Nasal cavity respiratory epithelium epithelial cell of viscerocranial mucosa (primary cell): ENCODE measurements around the gene BRD9. TPM values are rescaled to one million over a fixed set of nuclear protein-coding genes. Genes with fewer than 3 reads are reported as not detected.

Experiments
- total RNA-seq: library from RNA; depleted of rRNA; stranded (reverse); fragments of >200 nt; gene quantifications from 2 replicates; pipeline ENCODE4 v1.2.3, GENCODE V29; 2014

Gene BRD9
- 25.6 and 41.8 TPM in 2 replicates for total RNA-seq

DNA sequence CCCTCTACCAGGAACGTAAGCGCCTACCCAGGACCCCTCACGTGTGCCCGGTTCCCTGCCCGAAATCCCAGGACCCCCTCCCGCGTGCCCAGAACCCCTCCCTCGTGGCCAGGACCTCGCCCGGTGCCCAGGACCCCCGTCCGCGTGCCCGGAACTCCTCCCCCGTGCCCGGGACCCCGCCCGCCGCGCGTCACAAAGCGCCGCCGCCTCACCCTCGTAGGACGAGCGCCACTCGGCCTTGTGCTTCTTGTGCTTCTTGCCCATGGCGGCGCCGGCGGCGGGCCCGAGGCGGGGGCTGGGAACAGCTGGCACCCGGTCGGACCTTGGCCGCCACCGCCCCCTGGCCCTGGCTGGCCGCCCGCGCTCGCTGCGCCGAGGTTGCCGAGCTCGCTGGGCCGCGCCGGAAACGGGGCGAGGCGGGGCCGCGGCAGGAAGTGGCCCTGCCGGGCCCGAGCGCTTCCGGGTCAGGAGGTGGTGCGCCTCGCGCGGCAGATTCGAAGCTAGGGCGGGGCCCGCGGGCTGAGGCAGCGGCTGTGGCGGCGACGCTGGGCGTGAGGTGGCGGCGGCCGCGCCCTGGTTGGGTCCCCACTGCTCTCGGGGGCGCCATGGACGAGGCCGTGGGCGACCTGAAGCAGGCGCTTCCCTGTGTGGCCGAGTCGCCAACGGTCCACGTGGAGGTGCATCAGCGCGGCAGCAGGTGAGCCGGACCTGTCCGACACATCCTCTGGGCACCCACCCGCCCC lies at the start of gene BRD9, which contains the start of gene TRIP13:
Gene BRD9 (minus strand): TSS at position 408 of the 743 bp plus-strand sequence. CDS start 144 bp downstream, at position 264.
Gene TRIP13 (plus strand): TSS at position 491 of the 743 bp plus-strand sequence. CDS start 115 bp downstream, at position 606.

DNA sequence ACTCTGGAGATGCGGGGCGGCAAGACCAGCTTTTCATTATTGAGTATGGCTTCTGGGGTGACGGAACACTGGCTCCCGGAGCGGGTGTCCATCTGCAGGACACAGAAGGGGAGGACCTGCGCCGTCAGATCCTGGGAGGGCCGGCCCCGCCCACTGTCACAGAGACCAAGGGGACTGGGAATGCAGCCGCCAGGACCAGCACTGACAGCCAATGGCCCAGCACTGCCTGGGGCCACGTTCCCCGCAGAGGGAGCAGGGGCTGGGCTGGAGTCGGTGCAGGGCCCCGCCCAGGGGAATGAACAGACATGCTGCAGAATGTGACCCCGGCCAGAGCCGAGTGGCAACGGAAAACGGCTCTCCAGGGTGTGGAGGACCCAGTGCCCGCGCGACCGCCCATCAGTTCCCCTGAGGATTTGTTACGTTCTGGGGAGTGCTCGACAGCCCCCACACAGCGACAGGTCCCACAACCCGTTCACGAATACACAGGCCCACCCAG lies 42.0 kb downstream of the BRD9 start, which contains the start of gene ZDHHC11:
Gene ZDHHC11 (minus strand): TSS at position 476 of the 496 bp plus-strand sequence. CDS start 384 bp downstream, at position 92.

Other genes with a start within 250 kb of the BRD9 start
- gene TPPP, start 199.4 kb downstream of the BRD9 start, total RNA-seq = 1.8 and 2.7 TPM in 2 replicates
- under 0.01 and 0.14 TPM in 2 replicates for gene ZDHHC11B, start 108.1 kb downstream of the BRD9 start, total RNA-seq
- 1.0 and 5.0 TPM in 2 replicates for gene ZDHHC11, start 41.8 kb downstream of the BRD9 start, total RNA-seq
- 1.00 and 1.0 TPM in 2 replicates for gene TRIP13, start 83 bp upstream of the BRD9 start, total RNA-seq
- 0.34 and 1.3 TPM in 2 replicates for gene NKD2, start 116.0 kb upstream of the BRD9 start, total RNA-seq
- 3.1 and 39.3 TPM in 2 replicates for gene SLC12A7, start 219.3 kb upstream of the BRD9 start, total RNA-seq